ENCODE measurements around the gene C5orf46.

DNA sequence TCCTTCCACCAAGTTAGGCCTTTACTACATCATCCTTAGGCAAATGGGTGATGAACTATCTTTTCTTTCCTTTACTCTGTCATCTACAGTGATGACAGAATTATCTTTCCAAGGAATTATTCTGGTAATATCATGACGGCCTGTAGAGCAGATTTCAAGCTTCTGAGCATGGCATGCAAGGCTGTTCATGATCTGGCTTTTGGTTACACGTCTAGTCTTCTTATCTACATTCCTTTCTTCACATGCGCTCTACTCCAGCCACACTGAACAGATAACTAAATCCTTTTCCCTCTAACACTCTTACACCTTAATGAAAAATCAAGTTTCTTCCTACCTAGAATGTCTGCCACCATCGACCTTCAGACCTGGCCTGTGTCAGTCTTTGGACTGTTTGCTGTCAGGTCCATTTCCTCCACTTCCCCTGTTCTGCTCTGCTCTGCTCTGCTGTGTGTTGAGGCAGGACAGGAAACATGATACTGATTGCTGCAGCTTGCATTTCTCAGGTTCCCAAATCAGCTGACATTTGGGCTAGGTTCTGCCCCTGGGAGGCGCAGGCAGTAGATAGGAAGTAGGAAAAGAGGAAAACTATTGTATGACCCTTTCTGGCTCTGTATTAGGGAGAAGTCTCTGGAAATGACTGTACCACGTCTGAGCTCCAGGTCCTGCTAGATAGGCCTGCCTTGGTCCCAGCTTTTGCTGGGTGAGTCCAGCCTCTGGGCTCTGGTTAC, 23.6 kb downstream of the C5orf46 start:
- TF ChIP-seq, protein P1, sequence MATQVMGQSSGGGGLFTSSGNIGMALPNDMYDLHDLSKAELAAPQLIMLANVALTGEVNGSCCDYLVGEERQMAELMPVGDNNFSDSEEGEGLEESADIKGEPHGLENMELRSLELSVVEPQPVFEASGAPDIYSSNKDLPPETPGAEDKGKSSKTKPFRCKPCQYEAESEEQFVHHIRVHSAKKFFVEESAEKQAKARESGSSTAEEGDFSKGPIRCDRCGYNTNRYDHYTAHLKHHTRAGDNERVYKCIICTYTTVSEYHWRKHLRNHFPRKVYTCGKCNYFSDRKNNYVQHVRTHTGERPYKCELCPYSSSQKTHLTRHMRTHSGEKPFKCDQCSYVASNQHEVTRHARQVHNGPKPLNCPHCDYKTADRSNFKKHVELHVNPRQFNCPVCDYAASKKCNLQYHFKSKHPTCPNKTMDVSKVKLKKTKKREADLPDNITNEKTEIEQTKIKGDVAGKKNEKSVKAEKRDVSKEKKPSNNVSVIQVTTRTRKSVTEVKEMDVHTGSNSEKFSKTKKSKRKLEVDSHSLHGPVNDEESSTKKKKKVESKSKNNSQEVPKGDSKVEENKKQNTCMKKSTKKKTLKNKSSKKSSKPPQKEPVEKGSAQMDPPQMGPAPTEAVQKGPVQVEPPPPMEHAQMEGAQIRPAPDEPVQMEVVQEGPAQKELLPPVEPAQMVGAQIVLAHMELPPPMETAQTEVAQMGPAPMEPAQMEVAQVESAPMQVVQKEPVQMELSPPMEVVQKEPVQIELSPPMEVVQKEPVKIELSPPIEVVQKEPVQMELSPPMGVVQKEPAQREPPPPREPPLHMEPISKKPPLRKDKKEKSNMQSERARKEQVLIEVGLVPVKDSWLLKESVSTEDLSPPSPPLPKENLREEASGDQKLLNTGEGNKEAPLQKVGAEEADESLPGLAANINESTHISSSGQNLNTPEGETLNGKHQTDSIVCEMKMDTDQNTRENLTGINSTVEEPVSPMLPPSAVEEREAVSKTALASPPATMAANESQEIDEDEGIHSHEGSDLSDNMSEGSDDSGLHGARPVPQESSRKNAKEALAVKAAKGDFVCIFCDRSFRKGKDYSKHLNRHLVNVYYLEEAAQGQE (IDR thresholded peaks at IDR 0.05), result no peak
- no peak for TF ChIP-seq SREBF2 (IDR thresholded peaks at IDR 0.05)
- TF ChIP-seq, protein P2, sequence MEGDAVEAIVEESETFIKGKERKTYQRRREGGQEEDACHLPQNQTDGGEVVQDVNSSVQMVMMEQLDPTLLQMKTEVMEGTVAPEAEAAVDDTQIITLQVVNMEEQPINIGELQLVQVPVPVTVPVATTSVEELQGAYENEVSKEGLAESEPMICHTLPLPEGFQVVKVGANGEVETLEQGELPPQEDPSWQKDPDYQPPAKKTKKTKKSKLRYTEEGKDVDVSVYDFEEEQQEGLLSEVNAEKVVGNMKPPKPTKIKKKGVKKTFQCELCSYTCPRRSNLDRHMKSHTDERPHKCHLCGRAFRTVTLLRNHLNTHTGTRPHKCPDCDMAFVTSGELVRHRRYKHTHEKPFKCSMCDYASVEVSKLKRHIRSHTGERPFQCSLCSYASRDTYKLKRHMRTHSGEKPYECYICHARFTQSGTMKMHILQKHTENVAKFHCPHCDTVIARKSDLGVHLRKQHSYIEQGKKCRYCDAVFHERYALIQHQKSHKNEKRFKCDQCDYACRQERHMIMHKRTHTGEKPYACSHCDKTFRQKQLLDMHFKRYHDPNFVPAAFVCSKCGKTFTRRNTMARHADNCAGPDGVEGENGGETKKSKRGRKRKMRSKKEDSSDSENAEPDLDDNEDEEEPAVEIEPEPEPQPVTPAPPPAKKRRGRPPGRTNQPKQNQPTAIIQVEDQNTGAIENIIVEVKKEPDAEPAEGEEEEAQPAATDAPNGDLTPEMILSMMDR (IDR thresholded peaks at IDR 0.05), result no peak
- no peak for TF ChIP-seq ZC3H11A (IDR thresholded peaks at IDR 0.05)
- TF ChIP-seq BHLHE40 (IDR thresholded peaks at IDR 0.05; ENCODE audit: low read depth, low read length), result no peak
- no peak for TF ChIP-seq FOSL2 (IDR thresholded peaks at IDR 0.05)
- no peak for TF ChIP-seq FOSL2 (CRISPR knock-in tag; IDR thresholded peaks at IDR 0.05)
- no peak for TF ChIP-seq CEBPB (IDR thresholded peaks at IDR 0.05)

Data from A549 (cell line).